ENCODE measurements around the gene C20orf202. TPM values are rescaled to one million over a fixed set of nuclear protein-coding genes. Genes with fewer than 3 reads are reported as not detected.

Gene C20orf202
- total RNA-seq, 4 donors from 2014 or later: 0.73 to 0.83 TPM; not detected in 2

DNA sequence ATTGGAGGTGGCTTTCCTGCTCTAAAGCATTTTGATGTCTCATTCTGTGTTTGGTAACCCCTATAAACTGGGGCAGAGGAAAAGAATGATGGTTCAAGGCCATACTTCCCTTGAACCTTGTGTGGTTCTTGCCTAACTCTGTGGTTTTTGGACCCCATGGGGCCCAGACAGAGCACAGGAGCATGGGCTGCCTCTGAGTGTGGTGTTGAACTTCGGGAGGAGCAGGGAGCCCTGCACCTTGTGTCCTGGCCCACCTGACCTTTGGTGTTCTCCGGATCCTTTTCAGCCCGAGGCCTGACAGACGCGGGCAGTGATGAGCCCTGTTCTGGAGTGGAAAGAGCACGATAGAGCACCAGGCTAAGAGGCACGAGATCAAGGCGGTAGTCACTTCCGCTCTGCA is 37.3 kb upstream of the C20orf202 start:
- H3K36me3 ChIP-seq: no peaks in the 10 kb centered on the region
- TF ChIP-seq, protein P1, sequence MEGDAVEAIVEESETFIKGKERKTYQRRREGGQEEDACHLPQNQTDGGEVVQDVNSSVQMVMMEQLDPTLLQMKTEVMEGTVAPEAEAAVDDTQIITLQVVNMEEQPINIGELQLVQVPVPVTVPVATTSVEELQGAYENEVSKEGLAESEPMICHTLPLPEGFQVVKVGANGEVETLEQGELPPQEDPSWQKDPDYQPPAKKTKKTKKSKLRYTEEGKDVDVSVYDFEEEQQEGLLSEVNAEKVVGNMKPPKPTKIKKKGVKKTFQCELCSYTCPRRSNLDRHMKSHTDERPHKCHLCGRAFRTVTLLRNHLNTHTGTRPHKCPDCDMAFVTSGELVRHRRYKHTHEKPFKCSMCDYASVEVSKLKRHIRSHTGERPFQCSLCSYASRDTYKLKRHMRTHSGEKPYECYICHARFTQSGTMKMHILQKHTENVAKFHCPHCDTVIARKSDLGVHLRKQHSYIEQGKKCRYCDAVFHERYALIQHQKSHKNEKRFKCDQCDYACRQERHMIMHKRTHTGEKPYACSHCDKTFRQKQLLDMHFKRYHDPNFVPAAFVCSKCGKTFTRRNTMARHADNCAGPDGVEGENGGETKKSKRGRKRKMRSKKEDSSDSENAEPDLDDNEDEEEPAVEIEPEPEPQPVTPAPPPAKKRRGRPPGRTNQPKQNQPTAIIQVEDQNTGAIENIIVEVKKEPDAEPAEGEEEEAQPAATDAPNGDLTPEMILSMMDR (IDR thresholded peaks at IDR 0.05): no peak
- TF ChIP-seq POLR2A (IDR thresholded peaks at IDR 0.05): no peak
- H3K9me3 ChIP-seq: no peaks in the 10 kb centered on the region
- no peak overlapping the region for H3K4me3 ChIP-seq
- intact Hi-C loops (cut with DNase I; ENCODE audit: low total_unique reads): no loop called here
- H3K4me1 ChIP-seq: no peaks in the 10 kb centered on the region
- H3K27me3 ChIP-seq: no peaks in the 10 kb centered on the region
- DNase-seq: no peak
- H3K27ac ChIP-seq: no peak overlapping the region

DNA sequence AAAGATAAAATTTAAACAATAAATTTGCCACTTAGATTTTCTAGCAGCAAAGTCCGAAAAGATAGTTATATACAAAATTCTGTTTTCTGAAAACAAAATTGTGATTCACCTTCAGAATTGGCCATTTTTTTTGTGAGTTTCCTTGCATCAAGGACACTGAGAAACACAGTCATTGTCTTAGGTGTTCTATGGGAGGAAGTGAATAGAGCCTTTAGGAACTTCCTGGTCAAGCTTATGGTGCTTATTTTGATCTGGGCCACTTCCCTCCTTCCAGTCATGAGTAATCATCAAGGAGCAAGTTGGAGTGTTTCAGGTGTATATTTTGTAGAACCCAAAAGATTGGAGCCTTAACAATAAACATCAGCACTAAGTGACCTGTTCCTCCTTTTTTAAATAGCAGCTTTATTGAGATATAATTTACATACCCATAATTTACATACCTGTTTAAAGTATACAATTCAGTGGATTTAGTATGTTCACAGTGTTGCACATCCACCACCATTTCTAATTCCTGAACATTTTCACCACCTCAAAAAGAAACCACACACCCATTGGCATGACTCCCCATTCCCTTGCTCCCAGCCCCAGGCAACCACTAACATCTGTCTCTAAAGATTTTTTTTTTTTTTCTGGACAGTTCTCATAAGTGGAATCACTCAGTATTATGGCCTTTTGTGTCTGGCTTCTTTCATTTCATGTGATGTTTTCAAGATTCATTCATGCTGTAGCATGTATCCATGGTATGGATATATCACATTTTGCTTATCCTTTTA is 36.1 kb upstream of the C20orf202 start:
- H3K27ac ChIP-seq: no peak overlapping the region
- TF ChIP-seq, protein P1 (IDR thresholded peaks at IDR 0.05): no peak
- TF ChIP-seq POLR2A (IDR thresholded peaks at IDR 0.05): no peak
- no peaks in the 10 kb centered on the region for H3K27me3 ChIP-seq
- H3K36me3 ChIP-seq: no peaks in the 10 kb centered on the region
- H3K9me3 ChIP-seq: no peaks in the 10 kb centered on the region
- H3K4me1 ChIP-seq: no peaks in the 10 kb centered on the region
- DNase-seq: no peak
- H3K4me3 ChIP-seq: no peak overlapping the region
- intact Hi-C loops (cut with DNase I; ENCODE audit: low total_unique reads): no loop called here

DNA sequence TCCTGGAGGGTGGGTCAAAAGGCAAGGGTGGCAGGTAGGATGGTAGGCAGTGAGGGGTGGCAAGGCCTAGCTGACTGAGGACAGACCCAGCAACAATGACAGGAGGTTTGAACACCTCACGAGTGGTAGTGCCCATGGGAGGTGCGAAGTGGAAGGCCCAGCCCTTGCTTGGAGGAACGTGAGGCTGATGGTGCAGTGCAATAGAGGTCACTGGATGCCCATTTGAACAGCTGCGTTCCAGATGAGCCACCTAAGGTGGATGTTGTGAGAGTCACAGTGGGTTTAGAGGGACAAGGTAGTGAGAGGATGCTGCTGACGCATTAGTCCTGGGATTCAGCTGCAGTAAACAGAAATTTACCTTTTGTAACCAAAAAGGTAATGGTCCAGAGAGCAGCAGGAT is 34.0 kb upstream of the C20orf202 start:
- Histone ChIP-seq H3K9me3 (no peaks in the 10 kb centered on the region), H3K27ac (no peak overlapping the region), H3K36me3 (no peaks in the 10 kb centered on the region), H3K4me1 (no peaks in the 10 kb centered on the region), H3K4me3 (no peak overlapping the region), H3K27me3 (no peaks in the 10 kb centered on the region)
- TF ChIP-seq, protein P1 (IDR thresholded peaks at IDR 0.05): no peak
- TF ChIP-seq POLR2A (IDR thresholded peaks at IDR 0.05): no peak
- intact Hi-C loops (cut with DNase I; ENCODE audit: low total_unique reads): no loop called here
- no peak for DNase-seq

DNA sequence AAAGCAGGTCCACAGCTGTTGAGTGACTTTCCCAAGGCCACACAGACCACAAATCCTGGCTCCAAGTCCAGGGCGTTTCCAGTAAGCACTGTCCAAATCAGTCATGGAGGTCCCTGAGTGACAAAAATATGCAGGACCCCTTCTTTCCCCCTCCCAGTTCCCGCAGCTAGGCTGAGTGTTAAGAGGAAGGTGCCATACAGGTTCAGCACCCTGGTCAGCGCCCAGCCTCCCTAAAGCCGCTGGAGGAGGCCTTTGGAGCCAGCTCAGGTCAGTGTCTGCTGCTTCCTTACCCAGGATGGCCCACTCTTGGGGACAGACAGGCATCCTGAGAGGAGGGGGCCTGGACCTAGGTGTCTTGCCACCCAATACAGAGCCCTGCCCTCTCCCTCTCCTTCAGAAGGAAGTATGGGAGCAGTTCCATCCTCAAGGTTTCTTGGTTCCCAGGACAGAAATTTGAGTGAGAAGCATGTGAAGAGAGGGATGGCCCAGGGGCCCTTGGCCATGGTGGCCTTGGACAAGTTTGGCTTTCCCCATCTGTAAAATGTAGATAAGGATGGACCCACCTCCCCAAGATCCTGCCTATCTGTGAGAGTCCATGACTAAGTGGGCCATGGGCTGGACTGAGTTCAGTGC is 31.7 kb upstream of the C20orf202 start:
- Histone ChIP-seq H3K4me3 (no peak overlapping the region), H3K27ac (no peak overlapping the region), H3K27me3 (no peaks in the 10 kb centered on the region), H3K4me1 (no peaks in the 10 kb centered on the region), H3K36me3 (no peaks in the 10 kb centered on the region), H3K9me3 (no peaks in the 10 kb centered on the region)
- DNase-seq: no peak
- TF ChIP-seq, protein P1 (IDR thresholded peaks at IDR 0.05): no peak
- no peak for TF ChIP-seq POLR2A (IDR thresholded peaks at IDR 0.05)
- intact Hi-C loops (cut with DNase I; ENCODE audit: low total_unique reads): no loop called here

DNA sequence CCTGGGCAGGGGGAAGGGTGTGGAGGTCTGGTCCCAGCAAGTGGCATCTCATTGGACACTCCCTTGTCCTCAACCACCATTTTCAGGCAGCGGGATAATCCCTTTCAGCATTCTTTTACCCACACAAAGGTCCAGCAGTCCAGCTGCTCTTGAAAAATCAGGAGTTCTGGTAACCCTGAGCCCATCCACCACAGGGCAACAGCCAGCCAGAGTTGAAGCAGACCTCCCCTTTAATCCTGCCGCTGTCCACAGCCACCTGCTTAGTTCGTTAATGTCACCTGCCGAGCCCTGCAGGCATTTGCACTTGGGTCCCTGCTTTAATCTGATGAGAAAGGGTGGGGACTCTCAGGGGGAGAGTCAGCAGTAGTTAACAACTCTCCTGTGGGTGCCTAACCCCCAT is 29.6 kb upstream of the C20orf202 start:
- DNase-seq: no peak
- TF ChIP-seq POLR2A (IDR thresholded peaks at IDR 0.05): no peak
- TF ChIP-seq, protein P1 (IDR thresholded peaks at IDR 0.05): no peak

More for the DNA sequence above, 29.6 kb upstream of the C20orf202 start:
- Histone ChIP-seq H3K9me3 (no peaks in the 10 kb centered on the region), H3K27me3 (no peaks in the 10 kb centered on the region), H3K4me3 (no peak overlapping the region), H3K27ac (no peak overlapping the region), H3K36me3 (no peaks in the 10 kb centered on the region), H3K4me1 (no peaks in the 10 kb centered on the region)
- intact Hi-C loops (cut with DNase I; ENCODE audit: low total_unique reads): no loop called here
